Suppressor macrophage (primary cell): ENCODE results near the gene HPS1.

Source experiments
- DNase-seq, 4 experiments: peaks; one replicate each; pipeline ENCODE4 v3.0.0-alpha.2; 2020 to 2022

Gene HPS1

DNA sequence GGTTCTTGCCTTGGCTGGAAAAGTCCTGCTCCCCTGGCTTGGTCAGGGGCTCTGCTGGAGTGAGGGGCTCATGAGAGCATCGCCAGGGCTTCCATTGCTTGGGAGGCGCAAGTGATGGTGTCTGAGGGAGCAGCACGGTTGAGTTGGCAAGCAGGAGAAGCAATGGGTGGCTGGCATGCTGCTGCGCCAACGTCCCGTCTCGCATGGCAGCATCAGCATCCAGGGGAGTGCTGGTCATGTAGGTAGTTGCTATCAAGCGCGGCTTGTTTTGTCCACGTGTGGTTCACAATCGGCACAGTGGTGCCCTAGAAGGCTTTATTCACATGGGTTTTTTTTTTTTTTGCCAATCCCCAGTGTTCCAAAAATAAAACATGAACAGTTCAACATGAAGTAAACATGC lies 35.6 kb downstream of the HPS1 start:
- DNase-seq = no peak

DNA sequence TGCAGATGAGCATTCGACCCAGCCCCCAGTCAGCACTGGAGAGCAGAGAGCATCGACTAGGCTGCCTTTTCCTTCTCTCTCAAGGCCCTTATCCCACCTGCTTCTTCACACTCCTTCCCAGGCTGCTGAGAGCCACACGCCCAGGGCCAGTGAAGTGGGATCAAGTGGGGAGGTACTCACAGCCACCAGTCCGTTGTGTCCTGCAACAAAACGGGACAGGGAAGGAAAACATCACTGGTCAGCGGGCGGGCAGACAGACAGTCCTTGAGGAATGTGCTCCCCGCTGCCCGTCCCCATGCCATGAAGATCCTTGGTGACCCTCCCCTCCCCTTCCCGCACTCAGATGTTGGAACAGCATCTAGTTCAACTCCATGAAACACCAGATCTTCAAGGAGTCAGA lies 36.0 kb downstream of the HPS1 start:
- DNase-seq = no peak

DNA sequence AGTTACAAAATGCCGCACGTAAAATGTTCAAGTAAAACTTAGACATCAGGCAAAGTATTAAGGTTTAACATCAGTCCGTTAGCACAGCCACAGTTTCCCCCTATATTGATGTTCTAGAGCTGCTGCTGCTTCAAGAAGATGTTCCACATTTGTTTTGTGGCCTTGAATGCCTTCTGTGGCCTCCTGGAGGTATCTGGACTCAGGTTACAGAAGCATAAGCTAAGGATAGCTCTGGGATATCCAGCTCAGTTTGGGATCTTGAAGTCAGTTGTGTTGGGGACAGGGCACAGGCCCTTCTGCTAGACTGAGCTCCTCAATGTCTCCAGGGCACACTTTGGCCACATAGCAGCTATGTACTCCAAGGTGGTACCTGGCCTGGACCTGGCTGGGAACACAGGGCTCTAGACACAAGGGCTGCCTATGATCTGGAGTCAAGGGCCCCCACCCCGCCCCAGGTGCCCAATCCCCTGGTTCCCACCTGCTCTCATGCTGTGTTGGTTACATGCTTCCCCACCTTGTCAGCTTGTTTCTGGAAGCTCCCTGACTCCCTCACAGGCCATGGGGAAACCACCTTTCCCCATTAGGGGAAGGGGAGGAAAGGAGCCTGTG lies 36.5 kb downstream of the HPS1 start:
- DNase-seq = no peak

DNA sequence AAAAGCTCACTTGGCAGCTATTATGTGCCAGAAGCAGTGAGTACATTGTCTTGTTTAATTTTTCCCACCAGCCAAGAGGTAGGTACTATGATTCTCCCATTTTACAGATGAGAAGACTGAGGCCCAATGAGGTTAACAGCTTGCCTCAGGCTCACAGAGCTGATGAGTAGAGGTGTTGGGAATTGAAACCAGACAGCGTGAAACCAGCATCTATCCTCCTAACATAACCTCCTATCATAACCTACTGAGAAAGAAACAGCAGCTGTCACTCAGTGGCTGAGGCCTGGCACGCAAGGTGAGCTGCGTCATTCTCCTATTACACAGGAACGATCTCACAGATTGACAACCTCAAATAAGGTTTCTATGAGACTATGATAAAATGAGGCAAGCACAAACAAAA lies 37.9 kb downstream of the HPS1 start:
- DNase-seq = no peak

DNA sequence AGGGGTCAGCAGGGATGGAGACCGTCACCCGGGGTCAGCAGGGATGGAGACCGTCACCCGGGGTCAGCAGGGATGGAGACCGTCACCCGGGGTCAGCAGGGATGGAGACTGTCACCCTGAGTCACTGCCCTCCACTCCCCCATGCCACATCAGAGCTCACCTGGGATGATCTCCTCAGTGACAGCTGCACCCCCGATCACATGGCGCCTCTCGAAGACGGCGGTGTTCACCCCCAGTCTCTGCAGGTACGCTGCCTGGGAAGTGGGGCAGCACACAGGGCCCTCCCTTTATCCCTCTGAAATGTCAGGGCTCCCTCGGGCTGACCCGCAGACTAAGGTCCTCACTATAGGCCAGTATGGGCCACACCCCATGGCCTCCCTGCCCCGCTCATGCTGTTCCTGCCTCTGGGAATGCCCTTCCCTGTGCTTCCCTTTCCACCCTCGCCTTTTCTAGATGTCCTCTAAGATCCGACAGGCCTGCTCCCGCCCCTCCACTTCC lies 38.9 kb downstream of the HPS1 start:
- DNase-seq = no peak

DNA sequence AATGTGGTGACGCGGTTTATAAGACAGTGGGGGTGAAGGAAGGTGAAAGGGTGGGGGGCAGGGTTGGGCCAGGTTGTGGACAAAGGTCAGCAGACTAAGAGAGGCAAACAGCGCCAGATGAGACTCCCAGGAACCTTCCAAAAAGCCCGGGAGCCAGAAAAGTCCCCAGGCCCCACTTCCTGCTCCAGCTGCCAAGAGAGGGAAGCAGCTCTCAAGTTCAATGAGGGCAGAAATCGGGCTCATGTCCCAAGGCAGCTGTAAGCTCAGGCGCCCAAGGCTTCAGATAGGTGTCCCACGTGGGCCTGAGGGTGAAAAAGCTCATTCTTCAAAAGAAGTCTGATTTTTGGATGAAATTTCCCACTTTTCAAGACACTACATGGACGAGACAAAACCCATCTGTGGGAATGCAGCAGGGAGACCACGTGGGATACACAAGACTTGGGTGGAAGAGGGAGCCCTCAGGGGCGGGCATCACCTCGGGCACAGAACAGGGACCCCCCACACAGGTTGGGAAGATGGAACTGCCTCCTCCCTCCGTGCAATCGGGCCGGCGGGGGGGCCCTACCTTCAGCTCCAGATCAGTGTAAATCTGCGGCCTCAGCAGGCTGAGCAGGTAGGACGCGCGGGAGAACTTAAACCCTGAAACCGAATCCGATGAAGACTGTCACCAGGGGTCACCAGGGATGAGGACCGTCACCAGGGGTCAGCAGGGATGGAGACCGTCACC lies 39.6 kb downstream of the HPS1 start:
- no peak for DNase-seq

DNA sequence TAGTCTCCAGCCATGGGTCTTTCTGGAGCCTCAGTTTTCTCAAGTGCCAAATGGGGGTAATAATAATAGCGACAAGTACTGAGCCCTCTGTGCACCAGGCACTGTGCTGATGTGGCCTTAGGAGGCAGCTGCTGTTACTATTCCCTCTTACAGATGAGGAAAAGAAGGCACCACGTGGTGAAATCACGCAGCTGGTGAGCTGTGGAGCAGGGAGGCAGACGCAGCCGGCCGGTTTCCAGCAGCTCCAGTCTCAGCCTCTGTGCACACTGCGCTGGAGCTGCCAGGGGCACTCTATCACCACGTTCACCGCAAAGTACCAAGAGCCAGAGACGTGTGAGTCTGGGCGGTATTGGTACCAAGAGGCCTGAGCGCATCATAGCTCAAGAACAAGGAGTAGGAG lies 41.3 kb downstream of the HPS1 start:
- DNase-seq = no peak

DNA sequence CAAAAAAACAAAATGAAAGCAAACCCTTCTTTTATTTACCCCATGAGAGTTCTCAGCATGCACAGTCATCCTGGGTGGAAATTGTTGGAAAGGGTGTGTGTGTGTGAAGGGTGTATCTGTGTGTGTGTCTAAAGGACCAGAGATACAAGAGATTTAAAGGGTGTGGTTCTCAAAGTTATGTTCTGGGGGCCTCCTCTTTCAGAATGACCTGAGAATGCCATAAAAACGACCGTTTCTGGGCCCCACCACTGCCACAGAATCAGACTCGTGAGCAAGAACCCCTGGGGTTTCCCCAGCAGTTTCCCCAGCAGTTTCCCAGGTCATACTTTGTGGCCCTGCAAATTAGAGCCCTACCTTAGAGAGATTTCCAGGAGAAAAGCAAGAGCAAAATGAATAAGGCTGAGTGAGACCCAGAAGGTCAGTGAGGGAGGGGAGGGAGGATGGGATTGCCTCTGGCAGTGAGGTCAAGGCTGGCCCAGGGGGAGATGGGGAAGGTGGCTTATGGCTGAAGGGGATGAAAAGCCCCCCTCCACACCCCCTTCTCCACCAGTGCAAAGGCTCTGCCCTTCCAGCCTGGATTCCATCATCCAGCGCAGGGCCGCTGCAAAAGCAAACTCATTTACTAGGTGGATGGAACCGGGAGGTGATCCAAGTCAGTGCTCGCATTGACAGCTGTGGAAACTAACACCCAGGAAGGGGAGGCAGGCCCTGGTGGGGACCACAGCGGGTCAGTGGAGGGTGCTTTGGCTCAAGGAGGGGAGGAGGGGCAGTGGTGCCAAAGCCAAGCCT lies 42.0 kb downstream of the HPS1 start:
- no peak for DNase-seq

DNA sequence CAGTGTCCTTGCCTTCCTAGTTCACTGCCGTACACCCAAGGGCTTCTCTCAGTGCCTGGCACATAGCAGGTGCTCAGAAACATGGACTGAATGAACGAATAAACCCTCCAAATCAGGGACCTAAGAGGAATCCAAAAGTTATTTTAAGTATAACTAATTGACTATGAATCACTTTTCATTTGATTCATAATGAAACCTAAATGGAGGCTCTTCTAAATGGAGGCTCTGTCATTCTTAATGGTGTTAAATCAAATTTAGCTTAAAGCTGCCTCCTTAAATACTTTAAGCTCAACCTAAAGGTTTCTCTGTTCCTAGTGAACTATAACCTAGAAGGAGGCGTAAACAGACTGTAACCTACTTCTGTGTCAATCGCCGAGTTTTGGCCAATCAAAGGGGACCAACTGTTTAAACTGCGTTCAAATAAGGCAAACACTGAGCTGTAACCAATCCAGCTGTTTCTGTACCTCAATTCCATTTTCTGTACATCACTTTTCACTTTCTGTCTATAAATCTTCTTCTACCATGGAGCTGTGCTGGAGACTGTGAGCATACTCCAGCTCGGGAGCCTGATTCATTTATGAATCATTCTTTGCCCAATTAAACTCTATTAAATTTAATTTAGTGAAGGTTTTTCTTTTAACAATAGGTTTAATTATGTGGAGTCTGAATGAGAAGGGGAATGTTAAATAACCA lies 42.8 kb downstream of the HPS1 start:
- no peak for DNase-seq

DNA sequence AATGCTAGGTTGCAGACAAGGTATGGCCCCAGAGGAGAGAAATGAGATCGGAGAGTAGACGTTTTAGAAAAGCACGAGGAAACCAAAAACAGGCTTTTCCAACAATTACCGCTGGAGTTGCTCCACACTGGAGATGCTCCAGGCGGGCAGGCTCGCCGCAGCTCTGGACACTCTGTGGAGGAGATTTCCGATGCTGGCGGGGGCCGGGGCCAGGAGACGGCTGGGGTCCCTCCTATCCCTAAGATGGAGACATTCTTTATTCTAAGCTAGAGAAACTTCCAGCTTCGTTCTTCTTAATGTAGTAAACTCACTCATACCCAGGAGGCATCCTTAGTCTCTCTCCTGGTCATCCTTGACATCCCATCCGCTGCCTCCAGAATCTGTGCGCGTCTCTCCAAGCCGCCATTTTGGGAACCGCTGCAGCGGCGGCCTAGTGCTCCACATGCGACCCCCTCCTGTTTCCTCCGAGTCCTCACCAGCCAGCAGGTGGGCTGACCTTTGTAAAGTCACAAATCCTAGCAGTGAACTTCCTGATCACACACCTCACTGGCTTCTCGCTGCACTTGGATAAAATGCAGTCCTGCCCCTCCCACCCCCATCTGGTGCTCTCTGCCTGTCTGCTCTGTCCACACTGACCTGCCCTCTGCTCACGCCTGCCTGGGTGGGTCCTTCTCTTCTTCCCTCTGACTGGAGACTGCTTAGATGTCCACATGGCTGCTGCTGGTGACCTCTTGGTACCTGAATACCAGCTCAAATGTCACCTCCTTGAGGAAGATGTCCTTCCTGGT lies 43.6 kb downstream of the HPS1 start:
- no peak for DNase-seq

DNA sequence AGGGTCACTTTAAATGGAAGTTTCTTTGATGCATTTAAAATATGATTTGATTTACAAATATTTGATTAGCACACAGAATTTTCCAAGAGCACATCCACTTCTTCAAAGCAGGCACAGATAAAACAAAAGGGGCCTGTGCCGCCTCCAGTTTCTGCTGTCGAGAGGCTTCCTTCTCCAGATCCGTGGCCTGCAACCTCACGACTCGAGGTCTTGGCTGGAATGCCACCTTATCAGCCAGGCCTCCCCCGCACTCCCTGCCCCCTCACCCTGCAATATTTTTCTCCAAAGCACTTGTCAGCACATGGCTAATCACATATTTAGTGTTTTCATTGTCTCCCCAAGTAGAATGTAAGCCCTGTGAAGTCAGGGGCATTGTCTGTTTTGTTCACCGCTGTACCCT lies 44.3 kb downstream of the HPS1 start:
- no peak for DNase-seq

DNA sequence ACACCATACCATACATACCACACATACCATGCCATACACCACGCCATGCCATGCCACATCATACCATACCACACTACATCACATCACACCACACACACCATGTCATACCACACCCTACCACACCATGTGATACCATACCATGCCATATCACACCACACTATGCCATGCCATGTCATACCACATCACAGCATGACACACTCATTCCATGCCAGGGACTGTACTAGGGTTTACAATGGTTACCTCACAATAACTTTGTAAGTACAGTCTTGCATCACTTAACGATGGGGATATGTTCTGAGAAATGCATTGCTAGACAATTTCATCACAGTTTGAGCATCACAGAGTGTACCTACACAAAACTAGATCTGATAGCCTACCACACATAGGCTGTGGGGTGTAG lies 46.3 kb downstream of the HPS1 start:
- DNase-seq = no peak

DNA sequence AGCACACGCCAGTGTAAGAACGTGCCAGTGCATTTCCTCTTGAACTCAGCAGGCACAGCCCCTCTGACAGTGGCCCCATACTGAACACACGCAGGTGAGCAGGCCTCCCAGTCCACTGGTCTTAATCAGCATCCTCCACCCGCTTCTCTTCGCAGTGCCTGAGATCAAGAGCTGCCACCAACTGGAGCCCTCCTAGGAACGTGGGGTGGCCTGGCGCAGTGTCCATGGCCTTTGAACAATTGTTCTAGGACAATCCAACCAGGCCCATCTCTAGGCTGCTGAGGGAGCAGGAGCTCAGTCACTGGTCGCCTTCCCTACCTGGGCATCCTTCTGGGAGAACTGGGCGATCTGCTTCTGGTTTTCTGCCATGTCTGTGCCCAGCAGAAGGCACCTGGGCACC lies 47.0 kb downstream of the HPS1 start:
- DNase-seq = no peak

DNA sequence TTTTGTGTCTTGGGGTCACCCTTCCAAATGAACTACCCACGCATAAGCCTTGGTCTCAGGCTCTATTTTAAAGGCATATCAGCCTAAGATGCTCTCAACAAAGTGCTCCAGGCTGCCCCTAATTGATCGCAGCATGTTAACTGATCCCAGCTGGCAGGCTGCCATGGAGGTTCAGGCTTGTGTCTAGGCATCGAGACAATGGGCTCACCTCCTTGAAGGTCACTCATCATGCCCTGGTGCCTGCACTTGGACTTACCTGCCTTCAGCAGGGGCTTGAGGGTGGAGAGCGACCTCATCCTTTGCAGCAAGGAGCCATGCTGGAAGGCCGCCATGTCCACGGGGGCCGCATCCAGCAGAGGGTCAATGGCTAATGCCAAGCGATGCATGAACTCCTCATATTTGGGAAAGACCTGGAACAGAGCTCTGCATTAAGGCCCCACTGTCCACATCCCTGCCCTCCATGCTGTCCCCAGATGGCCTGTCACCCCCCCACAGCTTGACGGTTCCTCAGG lies 49.6 kb downstream of the HPS1 start:
- no peak for DNase-seq

DNA sequence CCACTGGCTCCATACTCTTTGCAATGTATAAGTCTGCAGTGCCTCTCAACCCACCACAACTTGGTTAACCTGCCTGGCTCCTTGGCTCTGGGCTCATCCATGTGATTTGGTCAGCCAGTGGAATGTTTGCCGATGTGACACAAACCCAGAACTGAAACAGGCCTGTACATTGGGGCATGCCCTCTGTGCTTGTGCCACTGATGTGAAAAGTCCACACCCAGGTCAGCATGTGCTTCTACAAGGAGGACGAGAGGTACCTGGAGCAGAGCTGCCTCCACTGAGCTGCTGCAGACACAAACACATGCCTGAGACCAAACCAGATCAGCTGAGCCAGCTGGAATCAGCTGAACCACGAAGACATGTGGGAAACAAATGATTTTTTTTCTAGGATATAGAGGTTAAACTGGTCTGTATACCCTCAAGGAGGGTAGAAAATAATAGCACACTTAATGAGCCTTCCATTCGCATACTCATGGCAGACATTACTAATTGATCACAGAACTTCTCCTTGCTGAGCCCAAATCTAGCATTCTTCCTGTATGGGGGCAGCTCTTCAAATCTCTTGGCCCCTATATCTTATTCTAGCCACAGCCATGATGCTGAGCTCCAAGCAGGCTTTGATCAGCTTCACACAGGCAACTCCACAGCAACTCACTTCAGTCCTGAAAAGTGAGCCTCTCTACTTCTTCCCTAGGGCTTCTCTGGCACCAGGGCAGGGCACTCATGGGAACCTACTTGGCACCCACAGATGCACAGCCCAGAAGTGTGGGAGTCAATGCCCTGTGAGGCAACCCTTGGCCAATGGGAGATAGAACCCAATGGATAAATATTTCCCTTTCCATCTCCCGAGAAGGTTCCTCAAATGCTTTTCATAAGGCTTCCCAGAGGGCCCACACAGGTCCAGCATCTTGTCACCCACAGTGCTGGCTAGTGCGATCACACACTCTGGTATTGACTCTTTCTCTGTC lies 50.4 kb downstream of the HPS1 start:
- peak; percentile 34 to 71 (median 54) for DNase-seq

DNA sequence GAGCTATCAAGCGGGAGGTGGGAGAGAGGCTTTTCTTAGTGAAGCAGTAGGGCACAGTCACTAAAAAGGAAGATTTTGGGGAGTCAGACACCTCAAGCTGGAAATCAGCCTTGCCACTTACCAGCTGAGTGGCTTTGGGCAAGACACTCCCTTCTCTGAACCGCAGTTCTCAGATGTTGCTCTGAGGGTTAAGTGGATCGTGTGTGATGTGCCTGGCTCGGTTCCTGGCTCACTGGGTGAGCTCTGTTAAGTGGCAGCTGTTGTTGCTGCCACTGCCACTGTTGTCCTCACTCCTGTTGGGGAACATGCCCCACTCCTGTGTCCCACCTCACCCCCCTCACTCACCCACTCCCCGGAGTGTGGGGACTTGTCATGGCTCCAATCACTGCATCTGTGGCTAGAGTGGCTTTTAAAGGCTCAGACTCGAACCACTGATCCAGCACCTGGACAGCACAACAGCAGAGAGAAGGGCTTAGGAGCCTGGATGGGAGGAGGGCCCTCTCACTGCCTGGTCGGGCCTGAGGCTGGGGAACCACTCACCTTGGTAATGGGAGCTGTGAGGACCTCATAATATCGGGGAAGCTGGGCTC lies 51.8 kb downstream of the HPS1 start:
- DNase-seq = no peak

DNA sequence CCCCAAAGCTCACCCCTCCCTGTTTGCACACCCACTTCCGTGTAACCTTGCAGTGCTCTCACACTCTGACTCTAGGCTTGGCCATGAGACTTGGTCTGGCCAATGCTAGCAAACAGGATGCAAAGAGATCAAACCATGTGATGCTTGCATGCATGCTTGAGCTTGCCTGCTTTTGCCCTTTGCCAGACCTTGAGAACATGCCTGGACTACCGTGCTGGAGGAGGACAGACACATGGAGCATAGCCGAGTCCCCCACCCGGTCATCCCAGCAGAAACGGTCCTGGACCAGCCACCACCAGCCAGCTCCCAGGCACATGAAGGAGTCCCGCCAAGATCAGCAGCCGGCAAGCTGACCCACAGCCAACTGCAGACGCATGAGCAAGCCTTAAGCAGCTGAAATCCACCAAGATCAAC lies 55.1 kb downstream of the HPS1 start:
- DNase-seq = peak in 3 of 4 experiments; percentile 30 to 33 (median 31)

DNA sequence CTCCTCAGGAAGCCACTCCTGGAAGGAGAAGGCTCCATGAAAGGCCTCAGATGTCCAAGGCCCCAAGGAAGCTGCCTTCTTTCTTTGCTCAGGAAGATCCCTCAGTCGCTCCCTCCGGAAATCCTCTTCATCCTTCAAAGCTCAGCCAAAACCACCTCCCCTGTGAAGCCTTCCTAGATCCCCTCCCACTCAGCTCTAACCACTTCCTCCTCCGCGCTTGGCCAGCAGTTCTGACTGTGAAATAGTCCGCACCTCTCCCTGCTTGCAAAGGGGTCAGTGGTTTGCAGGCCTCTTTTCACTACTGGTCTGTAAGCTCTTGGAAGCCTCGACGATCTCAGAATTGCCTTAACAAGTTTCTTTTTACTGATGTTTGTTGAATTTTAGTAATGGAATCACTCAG lies 55.7 kb downstream of the HPS1 start:
- DNase-seq = peak; percentile 58 to 80 (median 77)

DNA sequence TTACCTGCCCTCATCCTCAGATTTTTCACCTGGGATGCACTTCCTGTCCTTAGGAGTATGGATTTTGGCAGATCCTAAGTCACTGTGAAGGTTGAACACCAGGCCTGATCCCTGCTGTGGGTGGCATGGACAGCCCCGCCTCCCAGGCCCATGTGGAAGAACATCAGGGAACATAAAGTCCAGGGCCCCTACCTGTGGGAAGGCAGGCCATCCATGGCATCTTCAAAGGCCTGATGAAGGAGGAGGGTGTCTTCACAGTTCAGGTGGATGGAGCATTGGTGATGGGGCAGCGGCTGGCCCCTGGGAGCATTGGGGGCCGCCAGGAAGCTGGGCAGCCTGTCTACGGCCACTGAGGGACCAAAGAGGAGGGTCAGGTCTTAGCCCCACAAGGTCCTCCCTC lies 56.3 kb downstream of the HPS1 start:
- no peak for DNase-seq

DNA sequence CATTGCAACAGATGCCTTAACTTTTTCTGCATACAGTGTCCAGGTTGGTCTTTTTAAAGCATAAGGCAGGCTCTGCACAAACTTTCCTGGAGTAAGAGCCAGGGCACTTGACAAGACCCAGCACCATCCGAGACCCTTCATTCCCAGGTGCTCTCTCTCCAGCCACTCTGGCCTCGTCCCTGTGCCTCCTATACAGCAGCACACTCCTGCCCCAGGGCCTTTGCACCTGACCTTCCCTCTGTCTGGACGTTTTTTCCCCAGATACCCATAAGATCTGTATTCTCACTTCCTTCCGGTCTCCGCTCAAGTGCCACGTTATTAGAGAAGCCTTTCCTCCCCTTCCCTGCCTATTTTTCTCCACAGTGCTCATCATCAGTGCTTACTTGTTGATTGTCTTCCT lies 57.3 kb downstream of the HPS1 start:
- DNase-seq = no peak
